GM23338 (cell line): ENCODE results near the gene MED13L. TPM values are rescaled to one million over a fixed set of nuclear protein-coding genes. Genes with fewer than 3 reads are reported as not detected.

Experiments used
- ATAC-seq: fragments of 200-7000 bp; cut with Tn5 transposase; 3 replicates; pipeline ENCODE4 v1.9.1; 2020
- DNase-seq: peaks from one replicate; pipeline ENCODE4 v3.0.0-alpha.2; 2015; ENCODE audit warnings: low spot score
- H2AFZ ChIP-seq: fragments of 200-600 bp; sonication (generic); 2 replicates; pipeline ENCODE4 v1.8.0; 2016; ENCODE audit warnings: antibody characterized with exemption, mild to moderate bottlenecking, moderate library complexity
- H3F3A ChIP-seq: fragments of 200-600 bp; sonication (generic); replicated peaks from 2 replicates; pipeline ENCODE4 v1.8.0; 2017; ENCODE audit warnings: antibody characterized with exemption, mixed run types, low read depth
- H3K27ac ChIP-seq: fragments of 200-600 bp; sonication (generic); 2 replicates; pipeline ENCODE4 v1.6.1; 2016; ENCODE audit warnings: low read depth
- H3K27me3 ChIP-seq: fragments of 200-600 bp; sonication (generic); 2 replicates; pipeline ENCODE4 v1.8.0; 2016; ENCODE audit warnings: mild to moderate bottlenecking, mixed run types, moderate library complexity; ENCODE audit not compliant: insufficient read depth
- H3K36me3 ChIP-seq: fragments of 200-600 bp; sonication (generic); 2 replicates; pipeline ENCODE4 v1.8.0; 2016; ENCODE audit warnings: mild to moderate bottlenecking; ENCODE audit not compliant: insufficient read depth
- H3K4me1 ChIP-seq: fragments of 200-600 bp; sonication (generic); 2 replicates; pipeline ENCODE4 v1.8.0; 2016; ENCODE audit warnings: mild to moderate bottlenecking, moderate library complexity; ENCODE audit not compliant: insufficient read depth
- H3K4me2 ChIP-seq: fragments of 200-600 bp; sonication (generic); 2 replicates; pipeline ENCODE4 v1.7.1; 2017; ENCODE audit warnings: mixed run types
- H3K4me3 ChIP-seq: fragments of 200-600 bp; sonication (generic); 2 replicates; pipeline ENCODE4 v1.6.1; 2016; ENCODE audit warnings: mixed run types
- H3K79me2 ChIP-seq: fragments of 200-600 bp; sonication (generic); replicated peaks from 2 replicates; pipeline ENCODE4 v1.8.0; 2017; ENCODE audit warnings: mild to moderate bottlenecking; ENCODE audit not compliant: insufficient read depth
- H3K9me2 ChIP-seq: fragments of 200-600 bp; sonication (generic); 2 replicates; pipeline ENCODE4 v1.8.0; 2017; ENCODE audit not compliant: insufficient read depth
- H4K20me1 ChIP-seq: fragments of 200-600 bp; sonication (generic); replicated peaks from 2 replicates; pipeline ENCODE4 v1.8.0; 2017; ENCODE audit warnings: mild to moderate bottlenecking; ENCODE audit not compliant: insufficient read depth
- H3K27ac Mint-ChIP-seq: 2 replicates; pipeline ENCODE4 v1.8.0; 2020; ENCODE audit warnings: inconsistent platforms, mild to moderate bottlenecking, moderate library complexity, mixed read lengths
- H3K27me3 Mint-ChIP-seq: 3 replicates; pipeline ENCODE4 v1.8.0; 2022; ENCODE audit warnings: low read depth, mild to moderate bottlenecking, moderate library complexity, mixed read lengths, inconsistent platforms; ENCODE audit not compliant: insufficient read depth, poor library complexity
- H3K36me3 Mint-ChIP-seq: 3 replicates; pipeline ENCODE4 v1.8.0; 2021; ENCODE audit warnings: low read depth, mild to moderate bottlenecking, inconsistent platforms, moderate library complexity, mixed read lengths
- H3K4me1 Mint-ChIP-seq: 3 replicates; pipeline ENCODE4 v1.8.0; 2020; ENCODE audit warnings: mild to moderate bottlenecking, inconsistent platforms, mixed read lengths
- H3K4me3 Mint-ChIP-seq: 3 replicates; pipeline ENCODE4 v1.8.0; 2021; ENCODE audit warnings: moderate library complexity, mild to moderate bottlenecking, inconsistent platforms, mixed read lengths
- H3K9me3 Mint-ChIP-seq: 3 replicates; pipeline ENCODE4 v1.8.0; 2020; ENCODE audit warnings: moderate library complexity, mild to moderate bottlenecking, inconsistent platforms, mixed read lengths
- EZH2phosphoT487 ChIP-seq: fragments of 200-600 bp; sonication (generic); IDR thresholded peaks from one replicate; pipeline ENCODE4 v1.8.1; 2018; ENCODE audit warnings: antibody characterized with exemption; ENCODE audit not compliant: unreplicated experiment
- JUNB ChIP-seq: IDR thresholded peaks from one replicate; pipeline ENCODE4 v1.6.1; 2016; ENCODE audit warnings: antibody characterized with exemption; ENCODE audit not compliant: unreplicated experiment
- NANOG ChIP-seq: IDR thresholded peaks from 2 replicates; pipeline ENCODE4 v1.6.1; 2016; ENCODE audit warnings: antibody characterized with exemption, borderline replicate concordance
- POLR2AphosphoS5 ChIP-seq: IDR thresholded peaks from 2 replicates; pipeline ENCODE4 v1.6.1; 2016; ENCODE audit warnings: antibody characterized with exemption, low read depth
- STAT1 ChIP-seq: IDR thresholded peaks from one replicate; pipeline ENCODE4 v1.6.1; 2016; ENCODE audit warnings: antibody characterized with exemption; ENCODE audit not compliant: unreplicated experiment
- ZNF114 ChIP-seq: fragments of 250-450 bp; sonication (Bioruptor Pico); IDR thresholded peaks from 2 replicates; pipeline ENCODE4 v1.5.0; 2020; ENCODE audit warnings: mild to moderate bottlenecking, moderate library complexity
- polyA plus RNA-seq: library from polyadenylated mRNA; unstranded; fragments of >200 nt; fragmentation: Nextera tagmentation; extraction: Ambion mirVana; gene quantifications from 2 replicates; pipeline ENCODE4 v1.2.1, GENCODE V29; 2016
- total RNA-seq: library from RNA; depleted of rRNA; stranded (reverse); fragments of >200 nt; shearing (Covaris generic); gene quantifications from 2 replicates; pipeline ENCODE4 v1.2.3, GENCODE V29; 2014
- TF ChIP-seq, protein P1 (sequence below): fragments of 250-450 bp; sonication (Bioruptor Pico); IDR thresholded peaks from 2 replicates; pipeline ENCODE4 v1.5.0; 2020; ENCODE audit warnings: mild to moderate bottlenecking, moderate library complexity

The MED13L gene
- total and polyA plus RNA-seq, 2 experiments from 2014 or later: 20.9 to 73.6 TPM

DNA sequence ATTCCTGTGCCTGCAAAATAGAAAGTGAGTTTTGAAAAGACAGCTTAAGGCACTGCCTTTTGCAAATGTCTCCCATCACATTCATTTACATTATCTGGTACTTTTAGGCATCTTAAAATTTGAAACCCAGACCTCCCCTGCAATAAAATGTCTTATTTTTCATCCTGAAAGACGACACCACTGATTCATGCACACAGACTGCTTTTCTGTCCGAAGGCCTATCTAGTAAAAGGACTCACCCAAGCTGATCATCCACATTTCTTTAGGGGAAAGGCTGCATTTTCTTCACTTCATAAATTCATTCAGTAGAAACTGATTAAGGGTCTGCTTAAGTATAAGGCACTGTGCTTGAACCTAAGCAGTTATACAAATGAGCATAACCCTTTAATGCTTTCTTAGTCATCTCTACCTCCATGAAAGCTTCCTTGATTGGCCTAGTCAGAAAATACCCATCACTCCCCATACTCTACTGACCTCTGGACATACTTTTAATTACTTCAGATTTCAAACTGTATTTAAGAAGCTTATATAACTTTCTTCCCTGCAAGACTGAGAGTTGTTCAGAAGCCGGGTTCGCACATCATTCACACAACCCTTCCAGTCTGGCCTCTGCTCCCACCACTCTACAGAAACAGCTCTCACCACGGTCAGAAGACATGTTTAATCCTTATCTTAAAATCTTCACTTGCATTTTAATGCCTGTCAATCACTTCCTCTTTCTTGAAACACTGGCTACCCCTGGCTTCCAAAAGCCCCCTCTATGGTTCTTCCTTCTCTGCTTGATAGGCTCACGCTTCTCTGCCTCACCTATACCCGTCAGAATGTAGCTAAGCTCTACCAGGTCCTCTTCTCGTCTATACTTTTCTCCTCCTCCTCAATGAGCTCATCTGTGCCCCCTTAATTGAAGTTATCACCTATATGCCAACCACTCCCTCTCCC lies 288.6 kb downstream of the MED13L start:
- TF ChIP-seq JUNB: no peak
- TF ChIP-seq NANOG: no peak
- TF ChIP-seq ZNF114: no peak
- TF ChIP-seq POLR2AphosphoS5: no peak
- TF ChIP-seq EZH2phosphoT487: no peak
- no peak for TF ChIP-seq STAT1
- TF ChIP-seq, protein P1, sequence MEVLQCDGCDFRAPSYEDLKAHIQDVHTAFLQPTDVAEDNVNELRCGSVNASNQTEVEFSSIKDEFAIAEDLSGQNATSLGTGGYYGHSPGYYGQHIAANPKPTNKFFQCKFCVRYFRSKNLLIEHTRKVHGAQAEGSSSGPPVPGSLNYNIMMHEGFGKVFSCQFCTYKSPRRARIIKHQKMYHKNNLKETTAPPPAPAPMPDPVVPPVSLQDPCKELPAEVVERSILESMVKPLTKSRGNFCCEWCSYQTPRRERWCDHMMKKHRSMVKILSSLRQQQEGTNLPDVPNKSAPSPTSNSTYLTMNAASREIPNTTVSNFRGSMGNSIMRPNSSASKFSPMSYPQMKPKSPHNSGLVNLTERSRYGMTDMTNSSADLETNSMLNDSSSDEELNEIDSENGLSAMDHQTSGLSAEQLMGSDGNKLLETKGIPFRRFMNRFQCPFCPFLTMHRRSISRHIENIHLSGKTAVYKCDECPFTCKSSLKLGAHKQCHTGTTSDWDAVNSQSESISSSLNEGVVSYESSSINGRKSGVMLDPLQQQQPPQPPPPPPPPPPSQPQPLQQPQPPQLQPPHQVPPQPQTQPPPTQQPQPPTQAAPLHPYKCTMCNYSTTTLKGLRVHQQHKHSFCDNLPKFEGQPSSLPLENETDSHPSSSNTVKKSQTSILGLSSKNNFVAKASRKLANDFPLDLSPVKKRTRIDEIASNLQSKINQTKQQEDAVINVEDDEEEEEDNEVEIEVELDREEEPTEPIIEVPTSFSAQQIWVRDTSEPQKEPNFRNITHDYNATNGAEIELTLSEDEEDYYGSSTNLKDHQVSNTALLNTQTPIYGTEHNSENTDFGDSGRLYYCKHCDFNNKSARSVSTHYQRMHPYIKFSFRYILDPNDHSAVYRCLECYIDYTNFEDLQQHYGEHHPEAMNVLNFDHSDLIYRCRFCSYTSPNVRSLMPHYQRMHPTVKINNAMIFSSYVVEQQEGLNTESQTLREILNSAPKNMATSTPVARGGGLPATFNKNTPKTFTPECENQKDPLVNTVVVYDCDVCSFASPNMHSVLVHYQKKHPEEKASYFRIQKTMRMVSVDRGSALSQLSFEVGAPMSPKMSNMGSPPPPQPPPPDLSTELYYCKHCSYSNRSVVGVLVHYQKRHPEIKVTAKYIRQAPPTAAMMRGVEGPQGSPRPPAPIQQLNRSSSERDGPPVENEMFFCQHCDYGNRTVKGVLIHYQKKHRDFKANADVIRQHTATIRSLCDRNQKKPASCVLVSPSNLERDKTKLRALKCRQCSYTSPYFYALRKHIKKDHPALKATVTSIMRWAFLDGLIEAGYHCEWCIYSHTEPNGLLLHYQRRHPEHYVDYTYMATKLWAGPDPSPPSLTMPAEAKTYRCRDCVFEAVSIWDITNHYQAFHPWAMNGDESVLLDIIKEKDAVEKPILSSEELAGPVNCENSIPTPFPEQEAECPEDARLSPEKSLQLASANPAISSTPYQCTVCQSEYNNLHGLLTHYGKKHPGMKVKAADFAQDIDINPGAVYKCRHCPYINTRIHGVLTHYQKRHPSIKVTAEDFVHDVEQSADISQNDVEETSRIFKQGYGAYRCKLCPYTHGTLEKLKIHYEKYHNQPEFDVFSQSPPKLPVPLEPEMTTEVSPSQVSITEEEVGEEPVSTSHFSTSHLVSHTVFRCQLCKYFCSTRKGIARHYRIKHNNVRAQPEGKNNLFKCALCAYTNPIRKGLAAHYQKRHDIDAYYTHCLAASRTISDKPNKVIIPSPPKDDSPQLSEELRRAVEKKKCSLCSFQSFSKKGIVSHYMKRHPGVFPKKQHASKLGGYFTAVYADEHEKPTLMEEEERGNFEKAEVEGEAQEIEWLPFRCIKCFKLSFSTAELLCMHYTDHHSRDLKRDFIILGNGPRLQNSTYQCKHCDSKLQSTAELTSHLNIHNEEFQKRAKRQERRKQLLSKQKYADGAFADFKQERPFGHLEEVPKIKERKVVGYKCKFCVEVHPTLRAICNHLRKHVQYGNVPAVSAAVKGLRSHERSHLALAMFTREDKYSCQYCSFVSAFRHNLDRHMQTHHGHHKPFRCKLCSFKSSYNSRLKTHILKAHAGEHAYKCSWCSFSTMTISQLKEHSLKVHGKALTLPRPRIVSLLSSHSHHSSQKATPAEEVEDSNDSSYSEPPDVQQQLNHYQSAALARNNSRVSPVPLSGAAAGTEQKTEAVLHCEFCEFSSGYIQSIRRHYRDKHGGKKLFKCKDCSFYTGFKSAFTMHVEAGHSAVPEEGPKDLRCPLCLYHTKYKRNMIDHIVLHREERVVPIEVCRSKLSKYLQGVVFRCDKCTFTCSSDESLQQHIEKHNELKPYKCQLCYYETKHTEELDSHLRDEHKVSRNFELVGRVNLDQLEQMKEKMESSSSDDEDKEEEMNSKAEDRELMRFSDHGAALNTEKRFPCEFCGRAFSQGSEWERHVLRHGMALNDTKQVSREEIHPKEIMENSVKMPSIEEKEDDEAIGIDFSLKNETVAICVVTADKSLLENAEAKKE (CRISPR knock-in tag): no peak
- Histone ChIP-seq H3K9me2 (no peaks in the 10 kb centered on the region), H3K27me3 (no peaks in the 10 kb centered on the region), H3K79me2 (peaks cover 17% of the 10 kb centered on the region), H4K20me1 (no peaks in the 10 kb centered on the region; the same call in 1 of the 2 replicates), H2AFZ (no peak overlapping the region), H3K27ac (no peak overlapping the region), H3K4me3 (no peak overlapping the region), H3K4me1 (peaks cover 12% of the 10 kb centered on the region), H3K36me3 (peaks cover 3% of the 10 kb centered on the region; the same call in 1 of the 2 replicates), H3F3A (no peaks in the 10 kb centered on the region), H3K4me2 (0 out of 2 replicates have a peak overlapping the region, but pooled peaks have one; percentile 25)
- Mint-ChIP-seq H3K27ac (peak overlapping the region; percentile 62; the same call in 1 of the 2 replicates), H3K36me3 (peaks cover 21% of the 10 kb centered on the region; the same call in 2 of the 3 replicates), H3K9me3 (no peaks in the 10 kb centered on the region), H3K27me3 (peaks cover 2% of the 10 kb centered on the region), H3K4me1 (peaks cover 31% of the 10 kb centered on the region), H3K4me3 (no peak overlapping the region)
- no peak for ATAC-seq
- DNase-seq: no peak
